Epithelial cell of esophagus (primary cell): ENCODE data around the gene SMYD5.

Source experiments
- DNase-seq: peaks from one replicate; pipeline ENCODE4 v3.0.0; 2010; ENCODE audit warnings: low read depth
- H3K4me3 ChIP-seq: 2 replicates; pipeline ENCODE4 v1.5.1; 2011; ENCODE audit warnings: mild to moderate bottlenecking, low read length, control low read depth
- TF ChIP-seq, protein P1 (sequence below): IDR thresholded peaks from 2 replicates; pipeline ENCODE4 v1.5.1; 2011; ENCODE audit warnings: low read depth, mild to moderate bottlenecking, low read length, control low read depth, inconsistent platforms; ENCODE audit not compliant: insufficient read depth; ENCODE audit errors: missing control alignments

The SMYD5 gene

DNA sequence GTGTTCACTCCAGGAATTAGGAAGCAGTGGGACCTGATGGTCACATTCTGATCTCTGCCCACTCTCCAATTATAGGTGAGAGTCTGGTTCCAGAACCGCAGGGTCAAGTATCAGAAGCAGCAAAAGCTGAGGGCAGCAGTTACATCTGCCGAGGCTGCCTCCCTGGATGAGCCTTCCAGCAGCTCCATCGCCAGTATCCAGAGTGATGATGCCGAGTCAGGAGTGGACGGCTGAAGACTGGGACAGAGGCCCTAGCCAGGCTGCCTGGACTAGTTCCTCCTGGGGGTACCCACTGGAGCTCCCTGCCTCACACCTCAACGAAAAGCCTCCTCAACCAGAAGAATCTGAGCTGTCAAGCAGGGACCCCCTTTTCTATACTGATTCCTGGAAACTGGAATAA is 3.3 kb upstream of the SMYD5 start:
- no peak for DNase-seq
- no peak overlapping the region for H3K4me3 ChIP-seq
- TF ChIP-seq, protein P1, sequence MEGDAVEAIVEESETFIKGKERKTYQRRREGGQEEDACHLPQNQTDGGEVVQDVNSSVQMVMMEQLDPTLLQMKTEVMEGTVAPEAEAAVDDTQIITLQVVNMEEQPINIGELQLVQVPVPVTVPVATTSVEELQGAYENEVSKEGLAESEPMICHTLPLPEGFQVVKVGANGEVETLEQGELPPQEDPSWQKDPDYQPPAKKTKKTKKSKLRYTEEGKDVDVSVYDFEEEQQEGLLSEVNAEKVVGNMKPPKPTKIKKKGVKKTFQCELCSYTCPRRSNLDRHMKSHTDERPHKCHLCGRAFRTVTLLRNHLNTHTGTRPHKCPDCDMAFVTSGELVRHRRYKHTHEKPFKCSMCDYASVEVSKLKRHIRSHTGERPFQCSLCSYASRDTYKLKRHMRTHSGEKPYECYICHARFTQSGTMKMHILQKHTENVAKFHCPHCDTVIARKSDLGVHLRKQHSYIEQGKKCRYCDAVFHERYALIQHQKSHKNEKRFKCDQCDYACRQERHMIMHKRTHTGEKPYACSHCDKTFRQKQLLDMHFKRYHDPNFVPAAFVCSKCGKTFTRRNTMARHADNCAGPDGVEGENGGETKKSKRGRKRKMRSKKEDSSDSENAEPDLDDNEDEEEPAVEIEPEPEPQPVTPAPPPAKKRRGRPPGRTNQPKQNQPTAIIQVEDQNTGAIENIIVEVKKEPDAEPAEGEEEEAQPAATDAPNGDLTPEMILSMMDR, result no peak

GRCh38 chr2:73212098-73212447 is 2.0 kb upstream of the SMYD5 start:
- no peak for DNase-seq
- no peak overlapping the region for H3K4me3 ChIP-seq
- TF ChIP-seq, protein P1, result no peak

DNA sequence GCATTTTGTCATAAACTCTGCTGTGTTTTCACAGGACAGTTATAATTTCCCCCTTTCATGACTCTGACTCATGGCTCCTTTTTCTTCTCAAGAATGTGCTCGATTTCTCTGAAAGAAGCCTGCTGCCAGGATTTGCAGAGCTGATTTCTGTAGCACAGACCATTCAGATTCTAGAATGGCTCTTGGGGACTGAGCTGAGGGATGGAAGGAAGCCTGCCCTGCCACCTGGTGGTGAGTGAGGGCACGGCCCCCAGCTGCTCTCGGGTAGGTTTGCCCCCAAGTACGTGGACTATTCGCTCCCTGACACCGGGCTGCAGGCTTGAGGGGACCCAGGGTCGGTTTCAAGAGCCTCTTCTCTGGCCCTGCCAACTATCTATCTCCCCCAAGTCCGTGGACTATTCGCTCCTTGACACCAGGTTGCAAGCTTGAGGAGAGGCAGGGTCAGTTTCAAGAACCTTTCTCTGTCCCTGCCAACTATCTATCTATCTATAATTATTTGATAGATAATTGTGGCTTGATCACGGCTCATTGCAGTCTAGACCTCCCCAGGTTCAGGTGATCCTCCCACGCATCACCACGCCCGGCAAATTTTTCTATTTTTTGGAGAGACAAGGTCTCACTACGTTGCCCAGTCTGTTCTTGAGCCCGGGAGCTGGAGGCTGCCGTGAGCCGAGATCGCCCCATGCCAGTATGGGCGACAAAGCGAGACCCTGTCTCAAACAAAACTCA is 1.4 kb upstream of the SMYD5 start:
- H3K4me3 ChIP-seq, result no peak overlapping the region
- TF ChIP-seq, protein P1, result peak; percentile 96
- peak; percentile 79 for DNase-seq

DNA sequence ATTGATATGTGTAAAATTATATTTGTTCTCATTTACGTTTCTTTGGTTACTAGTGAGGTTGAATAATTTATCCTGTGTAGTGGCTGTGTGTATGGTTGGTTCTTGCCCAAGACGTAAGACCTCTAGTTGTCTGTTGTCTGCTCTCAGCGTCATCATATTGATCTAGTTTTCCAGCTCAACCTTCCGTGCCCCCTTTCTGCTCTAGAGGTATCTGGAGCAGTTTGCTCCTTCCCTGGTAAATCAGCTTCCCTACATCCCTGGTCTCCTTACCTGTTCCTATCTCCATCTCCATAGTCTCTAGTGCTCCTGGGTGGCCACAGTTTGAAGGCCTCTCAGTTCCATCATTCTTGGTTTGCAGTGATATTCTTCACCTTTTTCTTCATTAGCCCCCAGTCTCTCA is 1.2 kb downstream of the SMYD5 start:
- peak overlapping the region; percentile 78 for H3K4me3 ChIP-seq
- no peak for DNase-seq

GRCh38 chr2:73217160-73217559 is 3.1 kb downstream of the SMYD5 start:
- TF ChIP-seq, protein P1, result no peak
- no peak overlapping the region for H3K4me3 ChIP-seq
- no peak for DNase-seq

More for the DNA sequence above, 1.2 kb downstream of the SMYD5 start:
- TF ChIP-seq, protein P1, result no peak

GRCh38 chr2:73217826-73218225 is 3.8 kb downstream of the SMYD5 start:
- TF ChIP-seq, protein P1, result no peak
- DNase-seq, result peak; percentile 52
- H3K4me3 ChIP-seq, result no peak overlapping the region

GRCh38 chr2:73218298-73218697 is 4.3 kb downstream of the SMYD5 start:
- DNase-seq, result peak; percentile 59
- H3K4me3 ChIP-seq, result no peak overlapping the region
- TF ChIP-seq, protein P1, result no peak
